HL-60 (cell line): ENCODE results near the gene ADD1.
A peak's percentile ranks its signal among the peaks of the same experiment; 100 is the strongest.

Source experiments
- DNase-seq, 2 experiments: peaks; one replicate each; pipeline ENCODE4 v3.0.0-alpha.2; 2010 to 2020; ENCODE audit warnings: low read depth in 1 of 2, low spot score in 1 of 2
- H3K27ac ChIP-seq: fragments of 250-450 bp; sonication (Bioruptor Pico); replicated peaks from 2 replicates; pipeline ENCODE4 v1.5.1; 2020; ENCODE audit warnings: mild to moderate bottlenecking, moderate library complexity
- H3K27me3 ChIP-seq: fragments of 250-450 bp; sonication (Bioruptor Pico); 2 replicates; pipeline ENCODE4 v1.5.1; 2021; ENCODE audit warnings: mild to moderate bottlenecking, moderate library complexity; ENCODE audit not compliant: insufficient read depth, poor library complexity, severe bottlenecking
- H3K4me3 ChIP-seq: replicated peaks from 2 replicates; pipeline ENCODE4 v1.5.1; 2011; ENCODE audit warnings: mild to moderate bottlenecking, control low read depth, low read length; ENCODE audit not compliant: insufficient read depth
- GABPA ChIP-seq: IDR thresholded peaks from 2 replicates; pipeline ENCODE4 v1.6.1; 2012; ENCODE audit warnings: low read depth
- POLR2AphosphoS5 ChIP-seq: IDR thresholded peaks from 2 replicates; pipeline ENCODE4 v1.6.1; 2012; ENCODE audit warnings: low read depth
- SPI1 ChIP-seq: IDR thresholded peaks from 2 replicates; pipeline ENCODE4 v1.6.1; 2012; ENCODE audit warnings: low read depth, mild to moderate bottlenecking, borderline replicate concordance
- TF ChIP-seq, protein P1 (sequence below): IDR thresholded peaks from one replicate; pipeline ENCODE4 v1.5.1; 2011; ENCODE audit warnings: low read length, control low read depth, inconsistent platforms; ENCODE audit not compliant: insufficient read depth
- TF ChIP-seq, protein P2 (sequence below): IDR thresholded peaks from 2 replicates; pipeline ENCODE4 v1.6.1; 2012; ENCODE audit warnings: low read depth; ENCODE audit not compliant: insufficient replicate concordance

Gene ADD1

GRCh38 chr4:2819244-2820215, 24.1 kb upstream of the ADD1 start:
- no peak overlapping the region for H3K27ac ChIP-seq
- H3K27me3 ChIP-seq: no peaks in the 10 kb centered on the region
- no peak for DNase-seq
- TF ChIP-seq, protein P1, sequence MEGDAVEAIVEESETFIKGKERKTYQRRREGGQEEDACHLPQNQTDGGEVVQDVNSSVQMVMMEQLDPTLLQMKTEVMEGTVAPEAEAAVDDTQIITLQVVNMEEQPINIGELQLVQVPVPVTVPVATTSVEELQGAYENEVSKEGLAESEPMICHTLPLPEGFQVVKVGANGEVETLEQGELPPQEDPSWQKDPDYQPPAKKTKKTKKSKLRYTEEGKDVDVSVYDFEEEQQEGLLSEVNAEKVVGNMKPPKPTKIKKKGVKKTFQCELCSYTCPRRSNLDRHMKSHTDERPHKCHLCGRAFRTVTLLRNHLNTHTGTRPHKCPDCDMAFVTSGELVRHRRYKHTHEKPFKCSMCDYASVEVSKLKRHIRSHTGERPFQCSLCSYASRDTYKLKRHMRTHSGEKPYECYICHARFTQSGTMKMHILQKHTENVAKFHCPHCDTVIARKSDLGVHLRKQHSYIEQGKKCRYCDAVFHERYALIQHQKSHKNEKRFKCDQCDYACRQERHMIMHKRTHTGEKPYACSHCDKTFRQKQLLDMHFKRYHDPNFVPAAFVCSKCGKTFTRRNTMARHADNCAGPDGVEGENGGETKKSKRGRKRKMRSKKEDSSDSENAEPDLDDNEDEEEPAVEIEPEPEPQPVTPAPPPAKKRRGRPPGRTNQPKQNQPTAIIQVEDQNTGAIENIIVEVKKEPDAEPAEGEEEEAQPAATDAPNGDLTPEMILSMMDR: no peak
- TF ChIP-seq, protein P2, sequence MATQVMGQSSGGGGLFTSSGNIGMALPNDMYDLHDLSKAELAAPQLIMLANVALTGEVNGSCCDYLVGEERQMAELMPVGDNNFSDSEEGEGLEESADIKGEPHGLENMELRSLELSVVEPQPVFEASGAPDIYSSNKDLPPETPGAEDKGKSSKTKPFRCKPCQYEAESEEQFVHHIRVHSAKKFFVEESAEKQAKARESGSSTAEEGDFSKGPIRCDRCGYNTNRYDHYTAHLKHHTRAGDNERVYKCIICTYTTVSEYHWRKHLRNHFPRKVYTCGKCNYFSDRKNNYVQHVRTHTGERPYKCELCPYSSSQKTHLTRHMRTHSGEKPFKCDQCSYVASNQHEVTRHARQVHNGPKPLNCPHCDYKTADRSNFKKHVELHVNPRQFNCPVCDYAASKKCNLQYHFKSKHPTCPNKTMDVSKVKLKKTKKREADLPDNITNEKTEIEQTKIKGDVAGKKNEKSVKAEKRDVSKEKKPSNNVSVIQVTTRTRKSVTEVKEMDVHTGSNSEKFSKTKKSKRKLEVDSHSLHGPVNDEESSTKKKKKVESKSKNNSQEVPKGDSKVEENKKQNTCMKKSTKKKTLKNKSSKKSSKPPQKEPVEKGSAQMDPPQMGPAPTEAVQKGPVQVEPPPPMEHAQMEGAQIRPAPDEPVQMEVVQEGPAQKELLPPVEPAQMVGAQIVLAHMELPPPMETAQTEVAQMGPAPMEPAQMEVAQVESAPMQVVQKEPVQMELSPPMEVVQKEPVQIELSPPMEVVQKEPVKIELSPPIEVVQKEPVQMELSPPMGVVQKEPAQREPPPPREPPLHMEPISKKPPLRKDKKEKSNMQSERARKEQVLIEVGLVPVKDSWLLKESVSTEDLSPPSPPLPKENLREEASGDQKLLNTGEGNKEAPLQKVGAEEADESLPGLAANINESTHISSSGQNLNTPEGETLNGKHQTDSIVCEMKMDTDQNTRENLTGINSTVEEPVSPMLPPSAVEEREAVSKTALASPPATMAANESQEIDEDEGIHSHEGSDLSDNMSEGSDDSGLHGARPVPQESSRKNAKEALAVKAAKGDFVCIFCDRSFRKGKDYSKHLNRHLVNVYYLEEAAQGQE: no peak
- TF ChIP-seq SPI1 (no peak), POLR2AphosphoS5 (no peak)
- H3K4me3 ChIP-seq: no peak overlapping the region

DNA sequence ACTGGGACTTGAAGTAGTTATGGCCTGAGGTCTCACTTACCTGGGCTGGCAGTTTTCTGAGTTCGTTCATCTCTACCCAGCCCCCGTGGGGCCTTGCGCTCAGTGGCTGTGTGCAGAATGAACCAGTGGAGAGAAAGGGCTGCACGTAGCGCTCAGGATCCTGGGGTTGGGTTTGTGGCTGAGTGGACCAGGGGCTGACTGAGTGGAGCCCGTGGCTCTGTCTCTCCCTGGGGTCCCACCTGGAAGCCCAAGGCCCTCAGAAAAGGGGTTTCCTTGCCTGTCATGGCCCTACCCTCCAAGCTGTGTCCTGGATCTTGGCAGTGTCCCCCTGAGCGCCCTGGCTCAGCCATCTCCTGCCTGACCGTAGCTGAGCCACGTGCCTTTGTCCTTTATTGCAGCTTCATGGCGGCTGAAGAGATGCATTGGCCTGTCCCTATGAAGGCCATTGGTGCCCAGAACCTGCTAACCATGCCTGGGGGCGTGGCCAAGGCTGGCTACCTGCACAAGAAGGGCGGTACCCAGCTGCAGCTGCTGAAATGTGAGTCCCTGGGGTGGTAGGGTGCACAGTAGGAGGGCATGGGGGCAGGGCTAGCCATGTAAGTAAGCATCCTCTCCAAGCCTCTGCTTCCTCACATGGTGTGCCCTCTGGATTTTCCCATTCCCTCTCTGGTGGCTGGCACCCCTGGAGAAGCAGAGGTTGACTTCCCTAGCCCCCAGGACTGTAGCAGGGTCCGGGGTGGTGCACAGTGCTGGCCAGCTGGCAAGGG, 23.2 kb upstream of the ADD1 start:
- TF ChIP-seq, protein P2: no peak
- no peak for TF ChIP-seq SPI1
- TF ChIP-seq, protein P1: no peak
- TF ChIP-seq GABPA: no peak
- 0 out of 2 replicates have a peak, but pooled peaks have one; percentile 7 for TF ChIP-seq POLR2AphosphoS5
- Histone ChIP-seq H3K27me3 (no peaks in the 10 kb centered on the region), H3K4me3 (no peak overlapping the region), H3K27ac (no peak overlapping the region)
- DNase-seq: no peak

DNA sequence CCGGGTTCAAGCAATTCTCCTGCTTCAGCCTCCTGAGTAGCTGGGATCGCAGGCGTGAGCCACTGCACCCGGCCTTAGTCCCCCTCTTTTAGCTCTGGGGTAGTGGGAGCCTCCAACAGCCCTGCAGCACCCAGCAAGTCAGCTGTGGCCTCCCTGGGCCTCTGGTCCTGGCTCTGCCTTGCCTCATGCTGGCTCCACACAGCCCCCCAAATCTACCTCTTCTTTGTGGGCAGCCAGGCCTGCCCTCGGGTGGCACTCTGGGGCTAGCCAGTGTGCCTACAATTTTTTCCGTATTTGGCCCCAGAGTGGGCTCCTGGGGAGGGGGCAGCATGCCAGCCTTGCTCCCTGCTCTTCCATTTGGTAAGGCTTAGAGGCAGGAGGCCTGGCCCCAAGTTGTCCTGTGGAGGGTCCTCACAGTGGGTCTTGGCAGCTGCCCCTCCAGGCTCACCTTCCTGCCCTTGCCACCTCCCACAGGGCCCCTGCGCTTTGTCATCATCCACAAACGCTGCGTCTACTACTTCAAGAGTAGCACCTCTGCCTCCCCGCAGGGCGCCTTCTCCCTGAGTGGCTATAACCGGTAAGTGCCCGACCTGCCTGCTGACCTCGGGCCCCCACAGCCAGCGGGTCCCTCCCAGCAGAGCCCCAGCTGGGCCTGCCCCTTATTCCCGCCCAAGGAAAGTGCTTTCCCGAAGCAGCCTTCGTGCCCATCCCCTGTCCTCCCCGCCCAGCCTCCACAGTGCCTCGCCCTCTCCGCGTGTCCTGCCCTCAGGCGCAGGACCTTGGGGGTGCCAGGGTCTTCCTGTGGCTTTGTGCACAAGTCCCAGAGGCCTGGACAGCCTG, 21.0 kb upstream of the ADD1 start:
- no peak overlapping the region for H3K27ac ChIP-seq
- no peak for DNase-seq
- no peak overlapping the region for H3K4me3 ChIP-seq
- H3K27me3 ChIP-seq: no peaks in the 10 kb centered on the region
- TF ChIP-seq, protein P1: no peak
- TF ChIP-seq, protein P2: no peak
- no peak for TF ChIP-seq SPI1
- TF ChIP-seq GABPA: no peak
- no peak for TF ChIP-seq POLR2AphosphoS5
